ENCODE results near the gene TMEM130. TPM values are rescaled to one million over a fixed set of nuclear protein-coding genes. Genes with fewer than 3 reads are reported as not detected.
"Not testable (repeated sequence)": the region's sequence is repeated elsewhere in the genome, so short reads cannot be mapped to it uniquely, and the experiment has no call there.

The TMEM130 gene
- polyA plus RNA-seq, 6 donors from 2014 or later: 0.32 TPM; not detected in 5

GRCh38 chr7:98887038-98887437, 17.2 kb upstream of the TMEM130 start:
- H3K4me1 Mint-ChIP-seq: peaks cover 6 to 20% (median 18%) of the 10 kb centered on the region in 3 donors
- H3K9me3 Mint-ChIP-seq: no peaks in the 10 kb centered on the region
- no peak overlapping the region for H3K27ac Mint-ChIP-seq
- ATAC-seq (ENCODE audit: low read depth in 2 of 2): no peak
- peaks cover 8 to 15% of the 10 kb centered on the region in 2 donors for H3K36me3 Mint-ChIP-seq
- no peak overlapping the region for H3K4me3 Mint-ChIP-seq
- no peak for DNase-seq
- H3K27me3 Mint-ChIP-seq: no peaks in the 10 kb centered on the region

GRCh38 chr7:98884416-98884815, 14.6 kb upstream of the TMEM130 start:
- ATAC-seq (ENCODE audit: low read depth in 2 of 2) (no peak), DNase-seq (no peak)
- no peak overlapping the region for H3K27ac Mint-ChIP-seq
- H3K4me1 Mint-ChIP-seq: peaks cover 6 to 38% (median 25%) of the 10 kb centered on the region in 3 donors
- no peak overlapping the region for H3K4me3 Mint-ChIP-seq
- H3K27me3 Mint-ChIP-seq: no peaks in the 10 kb centered on the region
- peaks cover 4 to 10% of the 10 kb centered on the region in 2 donors for H3K36me3 Mint-ChIP-seq
- no peaks in the 10 kb centered on the region for H3K9me3 Mint-ChIP-seq

DNA sequence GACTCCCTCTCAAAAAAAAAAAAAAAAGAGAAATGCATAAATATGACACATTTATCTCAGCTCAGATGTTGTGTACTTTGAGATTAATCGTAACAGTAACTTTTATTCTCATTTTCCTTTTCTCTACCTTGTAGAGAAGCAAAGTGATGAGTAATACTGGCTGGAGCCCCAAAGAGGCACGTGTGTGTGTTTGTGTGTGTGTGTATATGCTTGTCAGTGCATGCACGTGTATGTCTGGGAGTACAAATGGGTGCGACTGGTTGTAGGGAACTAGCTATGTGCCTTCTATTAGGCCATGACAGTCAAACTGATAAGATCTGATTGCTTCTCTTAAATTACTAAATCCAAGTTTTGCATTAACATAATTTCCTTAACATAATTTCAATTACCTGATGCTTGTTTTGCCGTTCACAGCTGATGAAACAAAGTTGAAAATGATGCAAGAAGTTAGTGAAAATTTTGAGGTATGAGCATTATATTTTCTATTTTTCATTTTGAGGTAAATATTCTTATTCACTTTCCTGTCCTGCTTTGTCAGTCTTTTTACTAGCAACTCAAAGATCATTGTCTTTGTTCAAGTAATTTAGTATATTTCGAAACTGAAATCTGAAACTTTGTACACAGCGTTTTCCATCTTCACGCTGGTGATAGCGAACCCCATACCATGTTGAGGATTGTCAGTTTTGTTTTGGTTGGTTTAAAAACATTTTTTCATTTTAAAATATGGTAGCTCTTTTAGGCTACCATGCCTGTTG, 11.9 kb upstream of the TMEM130 start:
- Mint-ChIP-seq H3K4me3 (peak overlapping the region in 3 of 8 donors; percentile 8 to 36 (median 32)), H3K27me3 (no peaks in the 10 kb centered on the region), H3K9me3 (no peaks in the 10 kb centered on the region), H3K4me1 (peaks cover 0 to 41% (median 22%) of the 10 kb centered on the region in 3 donors), H3K27ac (no peak overlapping the region), H3K36me3 (peaks cover 0 to 4% of the 10 kb centered on the region in 2 donors)
- no peak for ATAC-seq (ENCODE audit: low read depth in 2 of 2)
- DNase-seq: no peak

DNA sequence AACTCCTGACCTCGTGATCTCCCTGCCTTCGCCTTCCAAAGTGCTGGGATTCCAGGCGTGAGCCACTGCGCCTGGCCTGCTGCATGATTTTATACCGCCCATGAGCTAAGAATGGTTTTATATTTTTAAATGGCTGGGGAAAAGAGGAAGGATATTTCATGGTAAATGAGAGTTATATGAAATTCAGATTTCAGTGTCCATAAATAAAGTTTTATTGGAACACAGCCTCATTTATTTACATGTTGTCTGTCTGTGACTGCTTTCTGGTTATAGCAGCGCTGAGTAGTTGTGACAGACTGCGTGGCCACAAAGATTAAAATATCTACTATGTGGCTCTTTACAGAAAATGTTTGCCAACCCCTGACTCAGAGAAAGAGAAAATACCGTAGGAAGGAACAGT, 10.7 kb upstream of the TMEM130 start:
- Mint-ChIP-seq H3K27me3 (no peaks in the 10 kb centered on the region), H3K27ac (peak overlapping the region in 4 of 6 donors; percentile 76 to 96 (median 89)), H3K36me3 (peaks cover 0 to 4% of the 10 kb centered on the region in 2 donors), H3K9me3 (no peaks in the 10 kb centered on the region), H3K4me3 (peak overlapping the region in 7 of 8 donors; percentile 89 to 99 (median 96)), H3K4me1 (peaks cover 0 to 41% (median 22%) of the 10 kb centered on the region in 3 donors)
- ATAC-seq (ENCODE audit: low read depth in 2 of 2): no peak
- no peak for DNase-seq

- Mint-ChIP-seq H3K36me3 (peaks cover 0 to 4% of the 10 kb centered on the region in 2 donors), H3K27ac (peak overlapping the region in 4 of 6 donors; percentile 87 to 98 (median 94)), H3K4me1 (peaks cover 0 to 41% (median 22%) of the 10 kb centered on the region in 3 donors), H3K4me3 (peak overlapping the region; percentile 89 to 99 (median 96)), H3K27me3 (no peaks in the 10 kb centered on the region), H3K9me3 (no peaks in the 10 kb centered on the region)
- DNase-seq (no peak), ATAC-seq (ENCODE audit: low read depth in 2 of 2) (no peak)
Observed at GRCh38 chr7:98879979-98880315, 10.1 kb upstream of the TMEM130 start.

DNA sequence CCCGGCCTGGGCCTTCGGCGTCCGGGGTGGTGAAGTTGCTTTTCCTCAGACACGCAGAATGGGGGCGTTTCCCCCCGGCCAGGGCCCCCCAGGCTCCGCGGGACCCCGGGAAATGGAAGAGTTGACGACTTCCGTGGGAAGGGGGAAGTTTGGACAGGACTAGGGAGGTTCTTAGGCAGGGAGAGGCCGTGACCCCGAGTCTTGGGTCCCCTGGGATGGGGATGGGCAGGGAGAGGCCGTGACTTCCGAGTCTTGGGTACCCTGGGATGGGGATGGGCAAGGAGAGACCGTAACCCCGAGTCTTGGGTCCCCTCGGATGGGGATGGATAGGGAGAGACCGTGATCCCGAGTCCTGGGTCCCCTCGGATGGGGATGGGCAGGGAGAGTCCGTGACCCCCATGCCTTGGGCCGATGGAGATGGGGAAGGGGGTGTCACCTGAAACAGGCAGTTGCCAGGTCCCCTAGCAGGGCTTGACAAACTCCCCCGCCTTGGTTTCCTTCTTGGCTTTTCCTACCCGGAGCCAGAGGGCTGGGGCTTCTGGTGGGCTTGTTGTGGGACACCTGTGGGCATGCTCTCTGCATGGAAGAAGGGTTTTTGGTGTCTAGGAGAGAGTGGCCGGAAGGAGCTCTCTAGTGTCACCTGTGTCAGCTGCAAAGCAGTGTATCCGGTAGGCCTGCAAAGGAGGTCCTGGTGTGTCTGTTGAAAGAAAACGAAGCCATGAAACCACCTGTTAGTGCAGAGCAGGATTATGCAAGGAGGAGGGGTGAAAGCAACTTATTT, 9.6 kb upstream of the TMEM130 start:
- peak overlapping the region; percentile 89 to 99 (median 96) for H3K4me3 Mint-ChIP-seq

GRCh38 chr7:98878365-98879197, 8.8 kb upstream of the TMEM130 start, which contains the start of gene TRRAP:
TSS of gene TRRAP (plus strand) at chr7:98878532. CDS start at chr7:98881151, 2,619 bp downstream.
- H3K36me3 Mint-ChIP-seq: no peaks in the 10 kb centered on the region
- peaks cover 0 to 31% (median 12%) of the 10 kb centered on the region in 3 donors for H3K4me1 Mint-ChIP-seq
- DNase-seq: peak; percentile 82
- no peaks in the 10 kb centered on the region for H3K9me3 Mint-ChIP-seq
- ATAC-seq (ENCODE audit: low read depth in 2 of 2): peak; percentile 73 to 76
- peak within 1 kb of the TSS; percentile 89 to 99 (median 96) for H3K4me3 Mint-ChIP-seq
- H3K27me3 Mint-ChIP-seq: peaks cover 0 to 7% (median 0%) of the 10 kb centered on the region in 3 donors
- H3K27ac Mint-ChIP-seq: peak within 1 kb of the TSS; percentile 85 to 98 (median 94)

More for the DNA sequence above, 9.6 kb upstream of the TMEM130 start:
- Mint-ChIP-seq H3K27ac (peak overlapping the region; percentile 85 to 98 (median 94)), H3K4me1 (peaks cover 0 to 39% (median 20%) of the 10 kb centered on the region in 3 donors), H3K9me3 (no peaks in the 10 kb centered on the region), H3K36me3 (peaks cover 0 to 4% of the 10 kb centered on the region in 2 donors), H3K27me3 (peaks cover 0 to 5% (median 0%) of the 10 kb centered on the region in 3 donors)
- ATAC-seq (ENCODE audit: low read depth in 2 of 2) (peak; percentile 75 to 76), DNase-seq (peak; percentile 60)

GRCh38 chr7:98877692-98878364, 8.0 kb upstream of the TMEM130 start:
- ATAC-seq (ENCODE audit: low read depth in 2 of 2) (no peak), DNase-seq (no peak)
- no peaks in the 10 kb centered on the region for H3K36me3 Mint-ChIP-seq
- peak overlapping the region in 4 of 6 donors; percentile 51 to 79 (median 70) for H3K27ac Mint-ChIP-seq
- peaks cover 0 to 7% (median 0%) of the 10 kb centered on the region in 3 donors for H3K27me3 Mint-ChIP-seq
- no peaks in the 10 kb centered on the region for H3K9me3 Mint-ChIP-seq
- peak overlapping the region; percentile 61 to 89 (median 78) for H3K4me3 Mint-ChIP-seq
- peaks cover 0 to 27% (median 12%) of the 10 kb centered on the region in 3 donors for H3K4me1 Mint-ChIP-seq

GRCh38 chr7:98877146-98877545, 7.3 kb upstream of the TMEM130 start:
- Mint-ChIP-seq H3K36me3 (no peaks in the 10 kb centered on the region), H3K9me3 (no peaks in the 10 kb centered on the region), H3K4me3 (peak overlapping the region; percentile 61 to 89 (median 78)), H3K27me3 (peaks cover 0 to 7% (median 0%) of the 10 kb centered on the region in 3 donors), H3K27ac (peak overlapping the region in 2 of 6 donors; percentile 51 to 62), H3K4me1 (peaks cover 0 to 24% (median 12%) of the 10 kb centered on the region in 3 donors)
- DNase-seq: no peak
- no peak for ATAC-seq (ENCODE audit: low read depth in 2 of 2)

DNA sequence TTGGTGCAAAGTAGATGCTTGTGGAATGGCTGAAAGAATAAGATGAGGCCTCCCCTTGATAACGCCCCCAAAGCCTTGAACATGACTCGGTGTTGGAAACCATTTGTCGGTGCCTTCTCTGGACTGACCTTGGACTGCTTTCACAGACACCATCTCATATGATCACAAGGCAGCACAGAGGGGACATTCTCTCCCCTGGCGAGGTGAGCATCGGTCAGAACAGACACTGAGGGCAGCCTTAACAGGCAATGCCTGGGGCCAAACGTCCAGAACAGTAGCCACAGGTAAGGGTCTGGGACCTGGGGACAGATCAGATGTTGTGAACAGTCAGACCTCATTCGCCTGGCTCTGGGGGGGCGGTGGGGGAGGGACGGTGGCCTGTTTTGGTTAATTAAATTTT, 5.7 kb upstream of the TMEM130 start:
- Mint-ChIP-seq H3K27ac (no peak overlapping the region), H3K4me3 (peak overlapping the region in 1 of 8 donors; percentile 72), H3K4me1 (peaks cover under 1 to 23% (median 17%) of the 10 kb centered on the region in 3 donors), H3K27me3 (peaks cover 1 to 7% (median 2%) of the 10 kb centered on the region in 3 donors), H3K9me3 (no peaks in the 10 kb centered on the region), H3K36me3 (no peaks in the 10 kb centered on the region)
- DNase-seq (no peak), ATAC-seq (ENCODE audit: low read depth in 2 of 2) (no peak)

GRCh38 chr7:98874942-98875341, 5.1 kb upstream of the TMEM130 start:
- no peak for DNase-seq
- Mint-ChIP-seq H3K4me3 (peak overlapping the region in 1 of 8 donors; percentile 64), H3K27me3 (peaks cover 7 to 11% (median 8%) of the 10 kb centered on the region in 3 donors), H3K4me1 (peaks cover 5 to 21% (median 20%) of the 10 kb centered on the region in 3 donors), H3K9me3 (no peaks in the 10 kb centered on the region), H3K27ac (no peak overlapping the region), H3K36me3 (no peaks in the 10 kb centered on the region)
- ATAC-seq (ENCODE audit: low read depth in 2 of 2): no peak

DNA sequence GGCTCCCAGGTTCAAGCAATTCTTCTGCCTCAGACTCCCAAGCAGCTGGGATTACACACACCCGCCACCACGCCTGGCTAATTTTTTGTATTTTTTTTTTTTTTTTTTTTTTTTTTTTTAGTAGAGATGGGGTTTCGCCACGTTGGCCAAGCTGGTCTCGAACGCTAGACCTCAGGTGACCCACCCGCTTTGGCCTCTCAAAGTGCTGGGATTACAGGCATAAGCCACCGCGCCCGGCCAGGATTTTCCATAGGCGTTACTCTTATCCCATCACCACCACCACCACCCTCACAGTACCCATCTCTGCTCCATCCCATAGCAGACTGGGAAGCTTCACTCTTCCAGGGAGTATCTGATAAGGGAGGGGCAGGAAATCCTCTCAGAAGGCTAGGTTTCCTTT, 3.8 kb upstream of the TMEM130 start:
- not testable (repeated sequence) for H3K9me3 Mint-ChIP-seq; H3K27ac Mint-ChIP-seq; H3K36me3 Mint-ChIP-seq; DNase-seq; ATAC-seq (ENCODE audit: low read depth in 2 of 2)
- H3K4me3 Mint-ChIP-seq: peak overlapping the region in 1 of 8 donors; percentile 64
- H3K27me3 Mint-ChIP-seq: peaks cover 8 to 12% (median 11%) of the 10 kb centered on the region in 3 donors
- peaks cover 5 to 16% (median 10%) of the 10 kb centered on the region in 3 donors for H3K4me1 Mint-ChIP-seq

All from naive B cell (primary cell).